ENCODE measurements around the gene UBE2J2. TPM values are rescaled to one million over a fixed set of nuclear protein-coding genes. Genes with fewer than 3 reads are reported as not detected.

The UBE2J2 gene
- total RNA-seq, 1 donor from 2014 or later = 85.1 TPM

DNA sequence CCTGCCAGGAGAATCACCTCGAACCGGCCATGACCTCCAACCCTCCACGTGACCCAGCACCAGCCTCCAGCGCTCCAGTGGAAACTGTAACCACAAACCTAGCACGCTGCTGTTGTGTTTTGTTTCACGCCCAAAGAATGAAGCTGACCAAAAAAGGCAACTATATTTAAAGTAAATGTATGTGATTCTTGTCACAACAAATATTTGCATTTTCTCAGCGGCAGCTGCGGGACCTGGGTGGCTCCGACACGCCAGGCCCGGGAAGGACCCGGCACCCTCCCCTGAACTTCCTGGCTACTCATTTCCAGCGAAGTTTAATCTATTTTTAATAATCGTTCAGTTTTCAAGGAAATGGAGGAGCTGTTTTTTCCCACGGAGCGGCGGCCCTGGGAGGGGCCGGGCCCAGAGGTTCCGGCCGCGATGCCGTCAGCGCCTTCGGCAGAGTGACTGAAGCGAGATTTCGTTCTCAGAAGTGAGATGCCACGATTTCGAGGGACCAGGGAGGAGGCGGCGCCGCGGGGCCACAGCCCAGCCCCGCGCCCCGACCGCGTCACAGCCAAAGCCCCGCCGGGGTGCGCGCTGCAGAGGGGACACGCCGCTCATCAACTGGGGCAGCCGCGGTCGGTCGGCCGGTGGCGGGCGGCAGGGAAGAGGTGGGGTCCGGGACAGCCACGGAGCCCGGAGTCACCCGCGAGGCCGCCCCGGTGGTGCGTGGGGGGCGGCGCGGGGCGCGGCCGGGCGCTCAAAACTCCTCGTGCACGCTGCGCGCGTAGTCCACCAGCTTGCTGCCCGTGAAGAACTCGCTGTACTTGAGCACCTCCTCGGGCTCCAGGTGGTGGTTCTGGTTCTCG is 56.7 kb downstream of the UBE2J2 start:
- intact Hi-C loops (cut with micrococcal nuclease) = no loop called here

- intact Hi-C loops (cut with micrococcal nuclease) = loop anchor here (2.0 kb wide), 1 partner anchor 15 kb away; no protein-coding TSS in a partner anchor
These were observed 57.6 kb downstream of the UBE2J2 start for GRCh38 chr1:1215881-1216605.

- intact Hi-C loops (cut with micrococcal nuclease) = loop anchor here (2.0 kb wide), 1 partner anchor 16 kb away; no protein-coding TSS in a partner anchor
These were observed 58.5 kb downstream of the UBE2J2 start for GRCh38 chr1:1215080-1215676.

GRCh38 chr1:1213345-1214265 is 60.0 kb downstream of the UBE2J2 start, which contains the start of gene TNFRSF4:
Gene TNFRSF4, minus strand, starts transcription at chr1:1214153. Its CDS starts 26 bp downstream, at chr1:1214127.
- intact Hi-C loops (cut with micrococcal nuclease) = loop anchor here (1.0 to 5.0 kb wide), 4 partner anchors 17 to 256 kb away; partner anchors contain the start of gene NOC2L

GRCh38 chr1:1212780-1213344 is 60.8 kb downstream of the UBE2J2 start:
- intact Hi-C loops (cut with micrococcal nuclease) = loop anchor here (5.0 kb wide), 2 partner anchors 39 to 256 kb away; partner anchors contain the start of gene NOC2L

- intact Hi-C loops (cut with micrococcal nuclease) = loop anchor here (5.0 kb wide), 2 partner anchors 41 to 254 kb away; partner anchors contain the start of gene NOC2L
These were observed 61.9 kb downstream of the UBE2J2 start for GRCh38 chr1:1211541-1212441.

- intact Hi-C loops (cut with micrococcal nuclease) = loop anchor here (5.0 kb wide), 2 partner anchors 41 to 254 kb away; partner anchors contain the start of gene NOC2L
These were observed 62.7 kb downstream of the UBE2J2 start for GRCh38 chr1:1210726-1211540.

DNA sequence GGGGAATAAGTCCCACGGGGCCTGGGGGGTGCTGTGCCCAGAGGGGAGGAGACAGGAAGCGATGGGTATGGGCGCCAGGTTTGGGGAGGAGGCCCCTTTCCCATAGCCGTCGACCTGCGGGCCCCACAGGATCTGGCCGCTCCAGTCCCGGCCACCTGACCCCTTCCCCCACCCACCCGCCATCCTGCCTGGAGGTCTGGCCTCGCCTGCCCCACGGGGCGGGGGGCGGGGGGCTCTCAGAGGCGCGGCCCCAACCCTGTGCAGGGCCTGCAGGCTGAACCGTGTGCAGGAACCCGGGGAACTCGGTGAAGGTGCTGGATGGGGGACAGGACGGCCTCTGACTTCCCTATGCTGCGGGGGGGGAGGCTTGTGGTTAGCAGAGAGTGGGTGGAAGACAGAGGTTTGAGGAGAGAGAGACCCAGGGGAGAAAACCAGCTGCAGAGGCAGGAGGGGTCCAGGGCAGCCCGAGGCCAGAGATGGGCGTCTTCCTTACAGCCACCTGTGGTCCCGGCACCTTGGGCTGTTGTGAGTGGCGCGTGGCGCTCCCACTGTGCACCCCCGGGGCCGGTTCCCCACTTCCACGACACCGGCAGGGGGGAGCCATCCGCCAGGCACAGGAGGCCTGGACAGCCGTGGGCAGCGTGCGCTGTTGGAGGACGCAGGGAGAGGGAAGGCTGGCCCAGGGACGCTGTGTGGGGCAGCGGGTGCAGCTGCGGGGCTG is 64.8 kb downstream of the UBE2J2 start:
- intact Hi-C loops (cut with micrococcal nuclease) = loop anchor here (1.0 to 5.0 kb wide), 6 partner anchors 22 to 196 kb away; partner anchors contain the start of genes C1orf159, ISG15 and UBE2J2

DNA sequence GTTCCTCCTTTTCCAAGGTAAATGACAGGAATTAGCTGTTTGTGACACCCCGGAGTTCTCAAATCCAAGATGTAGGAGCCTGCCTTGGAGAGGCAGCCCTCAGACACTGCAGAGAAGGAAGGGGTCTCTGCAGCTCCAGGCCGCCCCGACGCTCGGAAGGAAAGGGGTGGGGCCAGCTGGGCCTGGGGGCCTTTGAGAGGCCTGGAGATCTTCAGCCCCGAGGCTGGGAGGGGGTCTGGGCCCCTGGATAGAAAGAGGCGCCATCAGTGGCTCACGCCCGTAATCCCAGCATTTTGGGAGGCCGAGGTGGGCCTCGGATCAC is 66.1 kb downstream of the UBE2J2 start:
- intact Hi-C loops (cut with micrococcal nuclease) = loop anchor here (5.0 kb wide), 3 partner anchors 50 to 70 kb away; partner anchors contain the start of gene UBE2J2

GRCh38 chr1:1206966-1207531 is 66.6 kb downstream of the UBE2J2 start:
- intact Hi-C loops (cut with micrococcal nuclease) = loop anchor here (5.0 kb wide), 3 partner anchors 50 to 70 kb away; partner anchors contain the start of gene UBE2J2

GRCh38 chr1:1206376-1206965 is 67.2 kb downstream of the UBE2J2 start, which contains the start of gene TNFRSF18:
Gene TNFRSF18, minus strand, starts transcription at chr1:1206592. Its CDS starts 21 bp downstream, at chr1:1206571.
- intact Hi-C loops (cut with micrococcal nuclease) = loop anchor here (5.0 kb wide), 3 partner anchors 49 to 69 kb away; partner anchors contain the start of gene UBE2J2

GRCh38 chr1:1205769-1206375 is 67.8 kb downstream of the UBE2J2 start:
- intact Hi-C loops (cut with micrococcal nuclease) = loop anchor here (5.0 kb wide), 3 partner anchors 49 to 69 kb away; partner anchors contain the start of gene UBE2J2

DNA sequence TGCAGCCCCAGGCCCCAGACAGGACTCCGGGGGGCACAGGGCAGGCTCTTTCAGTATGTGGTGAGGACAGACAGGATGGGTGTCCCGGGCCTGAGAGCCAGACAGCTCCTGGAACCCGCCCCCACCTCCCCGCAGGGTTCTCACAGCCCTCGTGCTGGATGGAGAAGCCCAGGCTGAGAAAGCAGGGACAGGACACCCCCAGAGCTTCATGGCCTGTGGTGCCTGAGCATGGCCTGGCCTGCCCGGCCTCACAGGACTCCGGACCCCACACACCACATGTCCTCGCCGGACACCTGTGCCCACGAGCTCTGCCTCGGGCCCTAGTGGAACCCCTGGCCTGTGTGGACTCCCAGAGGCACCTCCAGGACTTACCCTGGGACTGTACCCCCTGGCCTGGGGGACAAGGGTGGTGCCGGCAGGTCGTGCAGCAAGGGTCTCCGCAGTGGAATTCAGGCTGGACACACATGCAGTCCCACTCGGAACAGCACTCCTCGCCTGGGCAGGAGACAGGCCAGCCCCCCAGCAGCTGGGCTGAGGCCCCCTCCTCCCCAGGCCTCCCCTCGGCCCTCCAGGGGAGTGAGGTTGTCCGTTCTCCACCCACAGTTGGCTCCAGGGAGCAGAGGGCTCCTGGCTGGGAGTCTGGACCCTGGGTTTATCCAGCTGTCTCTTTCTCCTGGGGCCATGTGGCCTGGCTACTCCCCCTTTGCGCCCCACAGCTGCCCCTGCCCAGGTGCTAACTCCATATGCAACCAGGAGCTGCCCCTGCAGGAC is 68.5 kb downstream of the UBE2J2 start:
- intact Hi-C loops (cut with micrococcal nuclease) = loop anchor here (5.0 kb wide), 3 partner anchors 48 to 68 kb away; partner anchors contain the start of gene UBE2J2

DNA sequence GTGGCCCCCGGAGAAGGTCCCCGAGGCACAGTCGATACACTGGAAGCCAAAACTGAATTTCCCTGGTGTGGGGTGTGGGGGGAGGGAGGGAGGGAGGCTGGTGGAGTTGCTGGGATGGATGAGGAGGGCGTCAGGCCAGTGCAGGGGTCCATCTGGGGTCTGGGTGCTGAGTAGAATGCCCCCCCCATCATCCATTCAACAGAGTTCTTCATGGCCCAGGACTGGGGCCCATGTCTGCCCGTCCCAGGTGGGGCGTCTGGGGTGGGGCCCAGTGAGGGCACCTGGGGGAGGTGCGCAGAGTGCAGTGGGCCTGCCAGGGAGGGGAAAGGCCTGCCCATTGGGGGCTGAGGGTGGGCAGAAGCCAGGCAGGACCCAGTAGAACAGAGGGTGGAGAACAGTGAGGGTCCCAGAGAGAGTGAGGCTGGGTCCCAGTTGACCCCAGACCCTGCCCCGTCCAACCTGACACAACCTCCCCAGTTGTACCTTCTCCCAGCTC is 69.2 kb downstream of the UBE2J2 start:
- intact Hi-C loops (cut with micrococcal nuclease) = no loop called here

Measured in T-helper 1 cell treated with Interleukin-12 subunit alpha and Interleukin-12 subunit beta and Interleukin-4 antibody, amounts not matched to agents 30 ng/mL and 1 ng/mL, for 36 hours (primary cell).